Superior temporal gyrus (tissue), 1 donor: ENCODE results near the gene SEPTIN2.
"Not testable (repeated sequence)": the region's sequence is repeated elsewhere in the genome, so short reads cannot be mapped to it uniquely, and the experiment has no call there.

Source experiments
- DNase-seq: peaks from one replicate; pipeline ENCODE4 v3.0.0-alpha.2; 2016; ENCODE audit errors: extremely low spot score

The SEPTIN2 gene

DNA sequence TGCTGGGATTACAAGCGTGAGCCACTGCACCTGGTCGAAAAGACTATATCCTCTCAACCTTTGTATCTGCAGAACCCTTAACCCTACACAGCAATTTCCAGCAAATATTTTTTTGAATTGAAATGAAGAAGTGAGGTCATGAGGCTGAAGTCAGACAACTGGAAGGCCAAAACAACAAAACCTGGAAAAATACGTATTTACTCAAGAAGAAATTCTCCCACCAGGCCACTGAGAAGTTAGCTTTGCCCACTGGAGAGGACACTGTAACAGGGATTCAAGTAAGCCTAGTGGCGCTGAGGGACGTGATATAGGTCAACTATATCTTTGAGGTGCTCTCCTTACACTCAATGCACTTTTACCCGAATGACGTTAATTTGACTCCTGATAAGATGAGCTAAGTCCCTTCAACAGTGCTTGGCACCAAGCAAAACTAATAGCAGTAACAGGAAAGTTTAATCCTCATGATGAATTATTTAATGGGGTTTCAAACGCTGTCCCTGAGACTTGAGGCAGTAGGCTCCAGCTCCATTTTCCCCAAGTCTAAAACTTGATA is 2.1 kb upstream of the SEPTIN2 start:
- DNase-seq: no peak

DNA sequence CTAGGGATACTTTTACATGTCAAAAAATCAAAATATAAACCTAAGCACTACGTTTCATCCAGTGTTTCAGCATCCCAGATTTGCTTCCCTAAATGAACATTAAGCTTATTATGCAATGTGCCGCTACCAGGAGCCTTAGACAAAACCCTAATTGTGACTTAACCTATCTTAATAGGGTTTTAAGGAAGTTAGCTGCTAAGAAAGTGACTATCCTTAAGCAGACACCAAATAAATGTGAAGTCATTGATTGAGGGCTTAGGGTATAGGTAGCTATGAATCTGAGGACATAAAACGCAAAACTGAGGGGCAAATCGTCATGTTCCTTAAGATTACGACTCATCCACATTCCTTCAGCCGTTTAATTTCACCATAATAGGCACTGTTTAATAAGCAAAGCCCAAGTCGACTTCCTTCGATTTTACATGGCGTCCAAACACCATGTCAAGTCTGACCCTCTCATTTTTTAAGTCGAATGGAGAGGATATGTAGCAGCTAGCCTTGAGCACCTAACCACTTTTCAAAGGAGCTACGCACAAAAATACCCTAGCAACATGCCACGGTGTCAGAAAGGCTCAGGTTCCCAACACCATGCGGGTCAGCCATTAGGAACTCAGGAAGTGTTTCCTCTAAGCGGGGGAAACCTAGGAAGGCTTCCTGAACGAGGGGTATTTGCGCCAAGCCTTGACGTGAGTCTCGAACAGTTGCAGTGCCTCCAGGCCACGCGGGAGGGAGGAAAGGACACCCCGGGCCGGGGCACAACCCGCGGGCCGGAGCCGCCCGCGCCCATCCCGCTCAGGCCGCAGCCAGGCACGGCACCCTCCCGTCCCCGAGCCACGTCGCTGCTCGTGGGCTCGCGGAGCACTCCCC is 1.3 kb upstream of the SEPTIN2 start:
- DNase-seq: peak; percentile 35

DNA sequence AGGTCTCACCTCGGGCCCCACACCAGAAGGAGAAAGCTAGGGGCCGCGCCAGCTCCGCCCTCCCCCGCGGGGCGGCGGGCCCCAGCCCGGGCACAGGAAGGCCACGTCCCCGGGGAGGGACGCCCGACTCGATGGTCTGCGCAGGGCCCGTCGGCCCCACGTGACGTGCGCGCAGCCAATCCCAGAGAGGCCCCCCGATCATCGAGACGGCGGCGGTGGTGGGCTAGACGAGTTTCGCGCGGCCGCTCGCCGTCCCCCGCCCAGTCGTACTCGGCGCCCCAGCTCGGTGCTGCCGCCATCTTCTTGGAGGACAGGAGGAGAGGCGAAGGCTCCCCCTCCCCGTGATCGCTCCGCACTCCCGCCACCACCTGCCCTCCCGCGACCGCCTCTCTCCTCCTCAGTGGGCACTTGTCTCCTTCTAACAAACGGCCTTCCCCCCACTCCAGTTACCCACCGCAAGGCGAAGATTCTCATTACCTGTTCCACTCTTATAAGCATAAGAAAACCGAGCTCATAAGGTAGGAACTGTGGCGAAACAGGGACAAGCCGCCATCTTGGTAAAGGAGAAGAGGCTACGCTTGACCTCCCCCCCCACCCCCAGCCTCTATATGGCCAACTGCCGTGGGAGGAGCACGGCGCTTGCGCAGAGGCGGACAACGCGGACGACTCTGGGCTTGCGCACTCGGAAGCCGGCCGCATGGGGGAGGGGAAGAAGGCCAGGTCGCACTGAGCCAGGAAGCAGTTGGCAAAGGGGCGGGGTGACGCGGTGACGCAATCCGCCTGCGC is 439 bp upstream of the SEPTIN2 start, which contains the start of gene HDLBP:
Gene HDLBP (minus strand): TSS at position 580 of the 786 bp plus-strand sequence. CDS start 48,803 bp downstream, outside the sequence.
- peak; percentile 98 for DNase-seq

DNA sequence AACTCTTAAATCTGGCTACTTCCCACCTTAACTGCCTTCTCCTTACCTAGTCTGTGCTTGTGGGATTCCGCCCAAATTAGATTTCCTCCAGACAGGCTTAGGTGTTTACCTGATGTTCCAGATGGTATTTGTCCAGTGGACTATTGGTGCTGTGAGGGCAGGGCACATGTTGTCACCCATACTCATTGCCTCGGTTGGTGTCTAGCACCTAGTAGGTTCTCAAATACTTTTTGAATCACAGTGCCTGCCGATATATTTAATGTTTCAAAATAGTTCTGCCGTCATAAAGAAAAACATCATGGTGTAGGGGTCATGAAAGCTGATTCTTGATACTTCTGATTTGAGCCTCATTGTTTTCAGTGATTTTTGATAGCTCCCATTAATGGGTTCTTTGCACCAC is 1.1 kb downstream of the SEPTIN2 start:
- no peak for DNase-seq

DNA sequence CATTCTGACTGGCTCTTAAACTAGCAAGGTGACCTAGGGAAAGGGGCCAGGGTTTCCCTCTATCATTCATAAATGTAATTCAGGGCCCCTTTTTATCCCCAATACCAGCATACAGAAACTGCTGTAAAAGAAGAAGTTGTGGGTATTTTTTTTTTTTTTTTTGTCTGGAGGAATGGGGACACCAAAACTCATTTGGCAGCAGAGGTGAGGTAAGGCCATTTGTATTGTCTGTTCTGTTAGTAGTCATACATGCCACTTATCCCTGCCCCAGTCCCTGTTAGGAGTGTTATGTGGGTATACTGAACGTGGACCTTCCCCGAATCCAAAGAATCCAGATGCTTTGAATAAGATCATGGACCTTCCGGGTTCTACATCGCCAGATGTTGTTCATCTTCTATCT is 1.7 kb downstream of the SEPTIN2 start:
- no peak for DNase-seq

DNA sequence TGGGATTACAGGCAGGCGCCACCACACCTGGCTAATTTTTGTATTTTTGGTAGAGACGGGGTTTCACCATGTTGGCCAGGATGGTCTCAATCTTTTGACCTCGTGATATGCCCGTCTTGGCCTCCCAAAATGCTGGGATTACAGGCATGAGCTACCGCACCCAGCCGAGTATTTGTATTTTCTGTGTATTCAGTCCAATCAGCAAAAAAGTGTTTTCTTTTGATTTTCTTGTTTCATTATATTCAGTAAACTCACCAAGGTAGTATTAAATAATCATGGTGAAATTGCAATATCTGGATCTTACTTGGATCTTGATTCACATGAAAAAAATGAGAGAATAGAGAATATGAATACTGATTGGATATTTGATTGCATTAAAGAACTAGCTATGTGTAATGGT is 3.1 kb downstream of the SEPTIN2 start:
- DNase-seq: not testable (repeated sequence)

DNA sequence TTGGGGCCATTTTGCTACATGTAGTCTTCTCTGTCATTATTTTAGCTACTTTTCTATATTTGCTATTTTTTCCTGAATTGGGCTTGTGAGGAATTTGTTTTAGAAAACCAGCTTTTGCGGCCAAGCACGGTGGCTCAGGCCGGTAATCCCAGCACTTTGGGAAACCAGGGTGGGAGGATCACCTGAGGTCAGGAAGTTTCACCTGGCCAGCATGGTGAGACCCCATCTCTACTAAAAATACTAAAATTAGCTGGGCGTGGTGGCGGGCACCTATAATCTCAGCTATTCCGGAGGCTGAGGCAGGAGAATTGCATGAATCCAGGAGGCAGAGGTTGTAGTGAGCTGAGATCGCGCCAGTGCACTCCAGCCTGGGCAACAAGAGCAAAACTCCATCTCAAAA is 4.7 kb downstream of the SEPTIN2 start:
- no peak for DNase-seq

DNA sequence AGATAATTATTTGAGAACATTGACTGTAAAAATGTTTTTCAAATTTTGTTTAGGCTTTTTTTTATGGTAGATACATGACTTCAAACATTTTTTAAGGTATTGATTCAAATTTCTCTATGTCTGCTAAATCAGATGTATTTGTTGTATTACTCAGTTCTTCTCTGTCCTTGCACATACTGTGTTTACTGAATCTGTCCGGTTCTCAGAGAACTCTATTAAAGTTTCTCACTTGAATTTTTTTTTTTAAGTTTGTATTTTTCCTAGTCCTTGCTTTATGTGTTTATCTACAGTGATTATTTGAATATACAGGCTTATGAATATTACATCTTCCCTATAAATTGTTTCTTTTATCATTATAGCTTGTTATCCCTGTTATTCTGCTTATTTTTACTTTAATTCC is 5.3 kb downstream of the SEPTIN2 start:
- DNase-seq: no peak

DNA sequence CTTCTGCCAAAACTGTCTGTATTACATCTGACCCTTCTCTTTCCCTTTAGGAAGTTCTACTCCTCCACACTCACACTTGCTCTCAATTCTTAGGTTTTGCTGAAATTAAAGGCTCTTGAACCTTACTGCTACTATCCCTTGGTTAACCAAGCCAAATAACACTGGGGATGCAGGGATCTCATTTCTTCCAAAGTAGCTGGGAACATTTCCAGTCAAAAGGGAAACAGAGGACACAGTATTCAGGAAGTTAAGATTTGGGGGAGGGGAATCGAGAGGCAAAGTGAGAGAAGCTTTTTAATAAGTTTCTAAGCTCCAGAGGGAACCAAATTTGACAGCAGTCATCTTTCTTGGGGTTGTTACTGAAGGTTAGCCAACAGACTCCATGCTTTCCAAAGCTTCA is 6.2 kb downstream of the SEPTIN2 start:
- no peak for DNase-seq

DNA sequence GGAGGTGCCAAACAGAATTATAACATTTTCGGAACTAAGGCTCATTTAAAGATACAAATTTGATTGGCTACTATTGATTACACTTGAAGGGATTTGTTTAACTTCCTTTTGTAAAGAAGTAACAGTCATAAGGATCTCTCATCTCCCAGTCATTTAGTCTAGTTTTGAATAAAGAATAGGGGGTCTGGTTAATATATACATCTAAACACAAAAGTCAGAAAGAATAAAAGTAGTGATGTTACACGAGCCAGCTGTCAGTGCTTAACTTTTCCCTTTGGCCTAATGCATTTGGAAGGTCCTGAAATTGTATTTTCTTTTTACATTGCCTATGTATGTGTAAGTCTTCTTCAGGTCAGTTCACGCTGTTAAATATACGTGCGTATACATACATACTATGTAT is 8.1 kb downstream of the SEPTIN2 start:
- DNase-seq: no peak

DNA sequence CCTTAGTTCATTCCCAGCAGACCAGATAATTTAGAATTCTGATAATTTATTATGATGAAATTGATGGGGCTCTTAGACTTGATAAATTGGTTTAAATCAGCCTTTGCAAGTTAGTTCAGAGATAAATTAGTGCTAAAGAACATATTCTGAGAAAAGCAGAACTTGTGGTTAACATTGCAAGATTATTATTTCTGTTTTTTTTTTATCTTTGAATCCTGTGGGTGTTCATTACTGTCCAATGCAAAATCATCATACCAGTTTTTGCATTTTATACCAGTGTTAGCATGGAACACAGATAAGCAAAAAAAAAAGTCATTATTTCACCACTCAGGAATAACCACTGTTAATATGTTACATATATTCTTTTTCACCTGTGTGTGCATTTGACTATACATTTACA is 9.1 kb downstream of the SEPTIN2 start:
- no peak for DNase-seq

DNA sequence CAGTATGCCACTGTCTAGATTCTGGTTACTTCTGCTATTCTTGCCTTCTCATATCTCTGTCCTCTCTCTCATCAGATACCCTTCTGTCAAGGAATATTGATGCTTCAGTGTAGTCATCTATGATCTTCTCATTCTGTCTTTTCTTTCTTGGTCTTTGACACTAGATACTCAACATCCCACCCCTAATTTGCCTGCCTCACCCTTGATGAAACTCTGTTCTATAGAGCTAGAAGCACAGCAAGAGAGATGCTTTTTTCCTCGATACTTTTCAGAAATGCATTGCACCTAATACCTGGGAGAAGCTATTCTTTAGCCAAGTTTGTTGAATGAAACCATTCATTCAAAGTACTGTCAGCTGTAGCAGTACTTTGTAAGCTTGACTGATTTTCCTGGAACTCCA is 9.5 kb downstream of the SEPTIN2 start:
- no peak for DNase-seq

DNA sequence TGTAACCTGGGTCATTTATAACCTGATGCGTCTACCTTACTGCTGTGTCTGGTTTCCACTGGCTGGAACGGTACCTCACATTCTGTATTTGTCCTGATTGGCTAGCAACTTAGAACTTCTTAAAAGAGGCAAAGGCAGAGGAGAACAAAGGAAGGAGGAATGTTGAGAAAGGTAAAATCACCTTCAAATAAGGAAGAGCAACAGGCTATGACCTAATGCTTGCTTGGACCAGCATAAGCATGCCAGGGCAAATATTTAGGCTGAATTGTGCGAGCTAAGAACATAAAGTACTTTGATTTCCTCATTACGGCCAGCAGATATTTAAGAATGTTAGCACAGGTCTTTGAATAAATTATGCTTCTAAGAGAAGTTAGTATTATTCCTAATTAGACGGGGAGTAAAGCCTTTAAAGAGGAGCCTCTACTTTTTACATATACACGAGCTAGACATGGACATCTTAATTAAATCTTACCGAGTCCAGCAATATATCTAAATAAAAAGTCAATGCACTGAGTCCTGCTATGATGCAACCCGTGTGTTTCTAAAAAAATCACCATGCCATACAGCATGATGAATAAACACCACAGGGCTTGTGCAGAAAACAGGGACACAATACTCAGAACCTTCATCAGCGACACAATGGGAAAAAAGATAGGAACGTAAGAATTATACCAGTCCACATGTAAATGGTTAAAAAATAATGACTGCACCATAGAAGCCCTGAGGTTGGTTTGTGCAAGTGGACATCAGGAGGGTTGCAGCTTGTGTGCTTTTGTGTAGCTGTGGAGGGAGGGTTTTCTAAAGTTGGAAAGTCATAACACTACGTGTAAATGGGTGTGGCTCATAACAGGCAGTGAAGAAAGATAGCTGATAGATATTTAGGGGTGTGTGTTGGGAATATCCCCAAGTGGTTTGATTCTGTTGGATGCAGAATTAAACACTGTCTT is 14.2 kb downstream of the SEPTIN2 start:
- no peak for DNase-seq

DNA sequence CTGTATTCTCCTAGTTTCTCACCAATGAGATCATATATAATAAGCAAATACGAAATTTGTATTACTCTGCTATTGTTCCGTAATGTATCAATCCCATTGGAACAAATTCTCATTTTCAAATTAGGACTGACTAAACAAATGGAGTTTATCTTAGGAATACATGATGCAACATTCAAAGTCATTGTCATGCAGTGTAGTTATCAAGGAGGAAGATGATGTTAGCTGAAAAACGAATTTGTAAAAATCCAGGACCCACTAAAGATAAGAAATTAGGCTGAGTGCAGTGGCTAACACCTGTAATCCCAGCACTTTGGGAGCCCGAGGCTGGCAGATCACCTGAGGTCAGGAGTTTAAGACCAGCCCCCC is 14.9 kb downstream of the SEPTIN2 start:
- no peak for DNase-seq

DNA sequence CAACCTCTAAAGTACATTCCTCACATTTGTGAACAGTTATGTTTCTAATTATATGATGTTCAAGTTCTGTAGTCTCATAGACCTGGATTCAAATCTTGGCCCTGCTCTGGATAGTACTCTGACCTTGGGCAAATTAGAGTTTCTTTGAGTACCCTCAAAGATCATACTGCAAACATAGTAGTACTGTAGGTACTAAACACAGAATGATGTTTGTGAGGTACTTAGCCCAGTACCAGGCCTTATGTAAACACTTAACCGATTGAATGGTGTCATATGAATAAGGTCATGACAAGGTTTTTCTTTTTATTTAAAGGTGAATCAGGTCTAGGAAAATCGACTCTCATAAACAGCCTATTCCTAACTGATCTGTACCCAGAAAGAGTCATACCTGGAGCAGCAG is 19.1 kb downstream of the SEPTIN2 start:
- no peak for DNase-seq

DNA sequence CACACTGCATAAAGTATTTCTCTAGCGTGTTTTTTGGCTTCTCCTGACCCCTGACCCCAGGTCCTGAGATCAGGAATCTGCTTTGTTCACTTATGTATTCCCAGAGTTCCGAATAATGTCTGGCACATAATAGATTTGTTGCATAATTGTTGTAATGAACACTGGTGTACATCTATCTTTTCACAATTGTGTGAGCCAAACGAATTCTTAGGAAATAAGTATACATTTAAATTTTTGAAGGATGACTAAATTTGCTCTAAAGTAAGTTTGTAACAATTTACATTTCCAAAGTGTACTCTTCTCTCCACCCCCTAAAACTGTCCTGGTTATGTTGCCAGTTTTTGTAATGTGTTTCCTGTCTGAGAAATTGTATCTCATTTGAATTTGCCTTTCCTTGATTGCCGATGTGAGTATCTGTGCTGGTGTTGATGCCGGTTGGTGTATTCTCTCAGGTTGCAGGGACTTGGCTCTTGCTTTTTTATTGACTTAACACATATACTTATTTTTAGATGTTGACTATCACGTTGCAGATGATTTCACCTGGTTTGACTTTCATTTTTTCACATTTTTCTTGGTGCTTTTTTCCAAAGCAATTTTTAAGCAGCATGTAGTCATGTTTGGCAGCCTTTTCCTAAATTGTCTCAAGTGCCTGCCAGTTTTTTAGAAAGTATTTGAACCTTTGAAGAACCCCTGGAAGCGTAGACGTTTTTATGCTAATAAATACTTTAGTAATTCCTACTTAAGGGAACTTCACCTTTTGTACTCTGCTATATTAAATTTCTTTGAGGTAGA is 24.3 kb downstream of the SEPTIN2 start:
- DNase-seq: no peak

DNA sequence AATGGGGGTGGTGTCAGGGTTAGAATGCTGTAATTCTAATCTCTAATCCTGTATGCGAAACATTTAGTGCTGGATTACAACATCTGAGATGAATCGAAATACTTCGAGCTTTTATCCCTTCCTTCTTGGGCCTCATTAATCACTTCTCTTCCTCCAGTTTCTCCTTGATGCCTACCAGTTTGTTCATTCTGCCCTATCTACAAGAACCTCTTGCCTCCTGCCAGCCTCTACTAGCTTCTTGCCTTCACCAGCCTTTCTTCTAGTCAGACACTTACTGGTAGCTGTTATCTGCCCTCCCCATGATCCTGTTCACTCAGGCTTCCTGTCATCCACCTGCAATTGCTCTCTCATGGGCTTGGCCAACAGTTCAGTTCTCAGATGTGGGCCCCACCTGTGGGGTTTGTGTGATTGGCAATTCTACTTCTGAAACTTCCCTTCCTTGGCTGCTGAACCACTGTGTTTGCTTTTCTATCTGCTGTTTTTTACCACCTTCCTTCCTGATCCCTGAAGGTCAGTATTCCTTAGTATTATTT is 25.0 kb downstream of the SEPTIN2 start:
- no peak for DNase-seq

DNA sequence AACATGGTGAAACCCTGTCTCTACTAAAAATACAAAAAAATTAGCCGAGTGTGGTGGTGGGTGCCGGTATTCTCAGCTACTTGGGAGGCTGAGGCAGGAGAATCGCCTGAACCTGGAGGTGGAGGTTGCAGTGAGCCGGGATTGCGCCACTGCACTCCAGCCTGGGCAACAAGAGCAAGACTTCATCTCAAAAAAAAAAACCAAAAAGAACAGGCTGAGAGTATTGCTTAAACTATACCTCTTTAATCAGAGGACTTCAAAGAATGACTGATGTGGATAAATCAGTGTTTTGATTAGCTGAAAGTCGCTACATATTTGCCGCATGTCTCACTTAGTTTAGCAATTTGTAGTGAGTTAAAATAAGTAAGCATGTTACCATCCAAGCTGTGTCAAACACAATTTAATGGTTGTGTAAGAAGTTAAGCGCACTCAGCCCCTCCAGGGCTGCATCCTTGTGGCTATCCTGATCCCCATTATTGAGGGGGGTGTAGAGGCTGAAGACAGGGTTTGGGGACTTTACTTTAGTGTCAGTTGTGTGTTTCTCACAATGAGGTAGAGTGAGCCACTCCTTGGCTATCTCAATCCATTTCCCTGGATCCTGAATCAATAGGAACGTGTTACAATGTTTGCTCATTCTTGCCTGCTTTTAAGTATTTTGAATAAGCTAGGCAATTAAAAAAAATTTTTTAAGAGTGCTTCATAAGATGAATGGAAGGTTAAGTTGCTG is 29.4 kb downstream of the SEPTIN2 start:
- DNase-seq: no peak

DNA sequence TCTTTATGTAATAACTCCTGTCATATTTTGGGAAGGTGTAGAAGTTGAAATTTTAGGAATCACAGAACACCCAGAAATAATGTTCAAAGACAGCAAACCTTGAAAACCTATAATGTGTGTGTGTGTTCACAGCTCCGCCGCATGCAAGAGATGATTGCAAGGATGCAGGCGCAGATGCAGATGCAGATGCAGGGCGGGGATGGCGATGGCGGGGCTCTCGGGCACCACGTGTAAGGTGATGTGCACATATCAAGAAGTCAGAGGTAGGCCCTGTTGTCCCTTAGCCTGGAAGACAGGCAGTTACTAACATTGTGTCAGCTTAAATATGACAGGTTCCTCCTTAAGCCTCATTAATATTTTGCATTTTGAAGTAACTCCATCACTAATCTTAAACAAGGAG is 34.2 kb downstream of the SEPTIN2 start:
- DNase-seq: no peak

DNA sequence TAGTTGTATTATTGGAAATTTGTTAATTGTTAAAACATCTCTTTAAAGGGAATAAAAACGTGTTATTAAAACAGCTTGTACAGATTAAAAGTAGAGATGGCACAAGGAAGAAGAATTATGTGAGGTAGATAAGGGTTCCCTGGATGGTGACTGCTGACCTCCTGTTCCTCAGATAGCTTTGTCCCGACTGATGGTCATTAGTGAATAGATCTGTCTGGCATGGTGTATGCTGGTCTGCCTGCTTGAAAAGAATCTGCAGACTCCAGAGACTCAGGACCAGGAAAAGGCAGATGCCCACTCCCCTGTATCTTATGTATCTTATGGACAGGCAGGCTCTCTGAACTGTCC is 34.8 kb downstream of the SEPTIN2 start:
- no peak for DNase-seq
